Small intestine (tissue), 7 donors: Measurements from ENCODE around the gene TMEM255B. TPM values are rescaled to one million over a fixed set of nuclear protein-coding genes. Genes with fewer than 3 reads are reported as not detected.
"Not testable (repeated sequence)": the region's sequence is repeated elsewhere in the genome, so short reads cannot be mapped to it uniquely, and the experiment has no call there.

Source experiments
- DNase-seq, 2 donors: peaks; one replicate each; pipeline versions ENCODE4 v3.0.0 to v3.0.0-alpha.2; 2013
- FAIRE-seq: peaks from 2 replicates; lab custom pipeline; 2012; peaks lifted over from hg19 to GRCh38; lab: Jason Lieb, UNC
- H3K27ac ChIP-seq, 3 donors: one replicate each; pipeline ENCODE4 v1.5.1; 2013; ENCODE audit warnings: low read length in 2 of 3, mild to moderate bottlenecking in 2 of 3, control low read depth in 1 of 3, inconsistent platforms in 1 of 3, low read depth in 1 of 3, moderate library complexity in 1 of 3
- H3K27me3 ChIP-seq, 3 donors: one replicate each; pipeline ENCODE4 v1.6.1; 2013; ENCODE audit warnings: low read length in 3 of 3, inconsistent platforms in 1 of 3; ENCODE audit not compliant: control insufficient read depth in 3 of 3, insufficient read depth in 3 of 3
- H3K36me3 ChIP-seq, 3 donors: one replicate each; pipeline ENCODE4 v1.6.1; 2013; ENCODE audit warnings: low read length in 3 of 3, inconsistent platforms in 1 of 3, low read depth in 1 of 3, mild to moderate bottlenecking in 1 of 3, moderate library complexity in 1 of 3; ENCODE audit not compliant: control insufficient read depth in 3 of 3, insufficient read depth in 2 of 3
- H3K4me1 ChIP-seq, 3 donors: one replicate each; pipeline ENCODE4 v1.6.1; 2013; ENCODE audit warnings: low read length in 2 of 3, inconsistent platforms in 1 of 3, low read depth in 1 of 3, mild to moderate bottlenecking in 1 of 3, moderate library complexity in 1 of 3; ENCODE audit not compliant: control insufficient read depth in 3 of 3, insufficient read depth in 2 of 3
- H3K4me3 ChIP-seq, 3 donors: one replicate each; pipeline ENCODE4 v1.5.1; 2013; ENCODE audit warnings: low read length in 3 of 3, control low read depth in 1 of 3, inconsistent platforms in 1 of 3, low read depth in 1 of 3, mild to moderate bottlenecking in 1 of 3, moderate library complexity in 1 of 3
- H3K9me3 ChIP-seq, 2 donors: one replicate each; pipeline ENCODE4 v1.6.1; 2013; ENCODE audit warnings: low read depth in 1 of 2, low read length in 1 of 2; ENCODE audit not compliant: control insufficient read depth in 2 of 2, insufficient read depth in 1 of 2
- WGBS, 3 donors: extraction: QIAGEN DNeasy Blood & Tissue Kit; methylation state at CpG; one replicate each; pipeline ENCODE4 v1.1.7; 2013; 5-methylcytosine and 5-hydroxymethylcytosine counted together
- polyA plus RNA-seq, 4 donors: library from polyadenylated mRNA; stranded (reverse) in 3 of 4; unstranded in 1 of 4; fragments of 200-250 nt in 3 of 4; fragments of 120-200 nt in 1 of 4; gene quantifications; one replicate each; pipeline versions ENCODE4 v1.2.1 to v1.2.3, GENCODE V29; 2013
- donor health status: healthy with polysubstance abuse.
- donor health status: control.
- donor health status: control.
- donor health status: Bipolar disorder and iron deficiency.
- donor health status: healthy.

Gene TMEM255B
- polyA plus RNA-seq, 4 donors, result 1.4 to 9.3 (median 2.6) TPM; not detected in 1

DNA sequence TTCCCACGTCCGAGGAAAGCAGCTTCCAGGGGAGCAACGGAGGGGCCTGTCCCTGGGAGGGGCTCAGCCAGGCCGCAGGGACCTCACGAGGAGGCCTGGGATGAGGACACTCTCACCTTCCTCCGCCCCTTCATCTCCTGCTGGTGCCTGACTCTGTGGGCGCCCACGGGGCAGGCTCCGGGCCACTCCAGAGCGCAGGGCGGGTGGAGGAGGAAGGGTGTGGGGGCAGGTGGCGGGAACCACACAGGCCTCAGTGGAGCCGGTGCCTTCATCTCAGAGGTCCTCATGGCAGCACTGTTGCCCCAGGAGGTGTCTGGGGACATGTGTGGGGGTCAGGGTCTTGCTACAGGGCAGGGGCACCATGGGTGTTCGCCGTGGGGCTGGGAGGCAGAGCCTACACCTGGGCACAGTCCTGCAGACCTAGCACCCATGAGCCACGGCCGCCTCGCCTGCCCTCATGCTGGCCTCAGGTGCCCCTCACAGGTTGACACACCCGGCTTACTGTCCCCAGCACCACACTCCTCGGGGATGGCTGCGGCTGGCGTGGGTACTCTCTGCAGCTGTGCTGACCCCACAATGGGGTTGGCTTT, 10.1 kb upstream of the TMEM255B start:
- Histone ChIP-seq H3K9me3 (peaks cover 0 to 7% of the 10 kb centered on the region in 2 donors), H3K4me3 (no peak overlapping the region), H3K27me3 (no peaks in the 10 kb centered on the region), H3K36me3 (no peaks in the 10 kb centered on the region), H3K27ac (no peak overlapping the region), H3K4me1 (peaks cover 0 to 28% (median 0%) of the 10 kb centered on the region in 3 donors)
- DNase-seq (no peak), FAIRE-seq (no peak)
- 86 to 91% (median 91%) methylated on average over 16 to 22 of the region's 22 CpGs for whole genome bisulfite sequencing, 3 donors

DNA sequence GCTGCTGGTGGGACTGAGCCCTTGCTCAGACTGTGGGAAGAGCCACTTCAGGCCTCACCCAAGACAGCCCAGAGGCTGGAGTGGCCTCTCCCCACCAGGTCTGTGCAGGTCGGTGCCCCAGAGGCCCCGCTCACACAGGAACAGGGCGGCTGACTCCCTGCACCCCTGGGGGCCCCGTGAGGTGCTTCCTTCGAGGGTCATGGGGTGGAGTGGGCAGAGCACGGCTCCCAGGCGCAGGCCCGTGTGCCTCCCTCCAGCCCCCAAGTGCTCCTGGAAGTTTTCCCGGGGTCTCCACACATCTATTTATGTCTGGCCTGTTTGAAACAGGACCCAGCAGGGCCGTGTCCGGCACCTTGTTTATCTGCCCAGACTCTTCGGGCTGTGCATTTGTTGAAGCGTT, 9.5 kb upstream of the TMEM255B start:
- 84 to 91% (median 86%) methylated on average over 13 of the region's 13 CpGs for WGBS, 3 donors
- no peak for FAIRE-seq
- no peak for DNase-seq
- no peaks in the 10 kb centered on the region for H3K27me3 ChIP-seq
- H3K4me1 ChIP-seq, result peaks cover 0 to 24% (median 0%) of the 10 kb centered on the region in 3 donors
- no peak overlapping the region for H3K4me3 ChIP-seq
- H3K27ac ChIP-seq, result no peak overlapping the region
- no peaks in the 10 kb centered on the region for H3K36me3 ChIP-seq
- H3K9me3 ChIP-seq, result peaks cover 0 to 7% of the 10 kb centered on the region in 2 donors

DNA sequence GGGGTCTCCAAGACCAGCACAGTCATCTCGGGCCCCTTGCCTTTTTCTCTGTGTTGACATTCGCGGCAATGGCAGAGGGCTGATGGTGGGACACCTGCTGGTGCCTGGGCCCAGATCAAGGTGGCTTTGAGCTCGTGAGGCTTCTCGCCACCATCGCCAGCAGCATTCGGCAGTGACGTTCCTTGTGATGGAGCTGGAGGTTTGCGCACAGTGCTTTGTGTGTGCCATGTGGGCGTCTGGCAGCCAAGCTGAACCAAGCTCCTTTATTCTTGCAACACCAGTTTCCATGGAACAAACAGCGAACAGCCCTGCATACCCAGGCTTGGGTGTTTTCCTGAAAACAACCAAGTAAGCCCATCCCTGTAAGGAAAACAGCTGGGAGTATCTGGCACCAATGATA, 9.1 kb upstream of the TMEM255B start:
- Histone ChIP-seq H3K27me3 (no peaks in the 10 kb centered on the region), H3K4me3 (no peak overlapping the region), H3K4me1 (peaks cover 0 to 20% (median 0%) of the 10 kb centered on the region in 3 donors), H3K9me3 (peaks cover 0 to 7% of the 10 kb centered on the region in 2 donors), H3K27ac (no peak overlapping the region), H3K36me3 (no peaks in the 10 kb centered on the region)
- WGBS, 3 donors, result 90 to 92% (median 91%) methylated on average over 11 of the region's 11 CpGs
- no peak for DNase-seq
- FAIRE-seq, result no peak

DNA sequence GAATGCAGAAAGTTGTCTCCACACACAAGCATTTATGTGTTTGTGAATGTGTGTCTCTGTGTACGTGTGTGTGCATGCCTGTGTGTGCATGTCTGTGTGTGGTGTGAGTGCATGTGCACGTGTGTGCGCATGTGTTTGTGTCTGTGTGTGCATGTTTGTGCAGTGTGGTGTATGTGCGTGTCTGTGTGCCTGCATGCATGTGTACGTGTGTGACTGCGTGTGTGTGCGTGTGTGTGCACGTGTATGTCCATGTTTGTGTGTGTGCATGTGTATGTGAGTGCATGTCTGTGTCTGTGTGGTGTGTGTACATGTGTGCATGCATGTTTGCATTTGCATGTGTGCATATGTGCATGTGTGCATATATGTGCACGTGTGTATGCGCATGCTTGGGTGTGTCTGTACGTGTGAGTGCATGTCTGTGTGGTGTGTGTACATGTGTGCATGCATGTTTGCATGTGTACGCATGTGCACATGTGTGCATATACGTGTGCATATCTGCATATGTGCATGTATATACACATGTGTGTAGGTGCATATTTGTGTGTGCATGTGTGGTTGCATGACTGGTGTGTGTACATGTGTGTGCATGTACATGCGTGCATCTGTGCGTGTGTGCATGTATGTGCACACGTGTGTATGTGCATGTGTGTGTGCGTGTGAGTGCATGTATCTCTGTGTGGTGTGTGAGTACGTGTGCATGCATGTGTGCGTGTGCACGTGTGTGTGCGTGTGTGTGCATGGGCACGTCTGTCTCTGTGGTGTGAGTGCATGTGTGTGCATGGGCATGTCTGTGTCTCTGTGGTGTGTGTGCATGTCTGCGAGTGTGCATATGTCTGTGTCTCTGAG, 8.2 kb upstream of the TMEM255B start:
- WGBS, 3 donors, result 90 to 95% (median 93%) methylated on average over 23 of the region's 23 CpGs
- Histone ChIP-seq H3K27me3 (no peaks in the 10 kb centered on the region), H3K27ac (no peak overlapping the region), H3K4me1 (peaks cover 0 to 17% (median 0%) of the 10 kb centered on the region in 3 donors), H3K9me3 (peaks cover 0 to 7% of the 10 kb centered on the region in 2 donors), H3K36me3 (no peaks in the 10 kb centered on the region), H3K4me3 (no peak overlapping the region)
- FAIRE-seq, result no peak
- DNase-seq, result no peak

DNA sequence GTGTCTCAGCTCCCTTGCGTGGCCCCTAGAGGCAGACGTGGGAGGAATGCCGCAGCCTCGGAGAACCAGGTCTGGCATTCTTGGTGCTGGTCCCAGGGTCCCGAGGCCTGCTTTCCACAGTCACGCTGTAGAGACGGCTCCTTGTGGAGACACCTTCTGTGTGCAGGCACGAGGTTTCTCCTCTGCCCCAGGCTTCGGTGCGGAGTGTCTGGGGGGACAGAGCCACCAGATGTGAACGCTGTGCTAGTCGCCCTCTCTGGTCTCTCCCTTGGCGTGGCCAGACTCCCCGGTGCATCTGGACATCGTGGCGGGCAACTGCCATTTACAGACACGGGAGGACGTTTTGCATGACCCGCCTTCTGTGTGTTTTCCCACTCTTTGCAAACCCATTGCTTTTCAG, 7.5 kb upstream of the TMEM255B start:
- whole genome bisulfite sequencing, 3 donors, result 94 to 96% (median 96%) methylated on average over 18 to 19 of the region's 19 CpGs
- Histone ChIP-seq H3K27ac (no peak overlapping the region), H3K27me3 (no peaks in the 10 kb centered on the region), H3K36me3 (no peaks in the 10 kb centered on the region), H3K4me3 (no peak overlapping the region), H3K4me1 (peaks cover 0 to 11% (median 0%) of the 10 kb centered on the region in 3 donors), H3K9me3 (peaks cover 0 to 7% of the 10 kb centered on the region in 2 donors)
- FAIRE-seq (no peak), DNase-seq (no peak)

DNA sequence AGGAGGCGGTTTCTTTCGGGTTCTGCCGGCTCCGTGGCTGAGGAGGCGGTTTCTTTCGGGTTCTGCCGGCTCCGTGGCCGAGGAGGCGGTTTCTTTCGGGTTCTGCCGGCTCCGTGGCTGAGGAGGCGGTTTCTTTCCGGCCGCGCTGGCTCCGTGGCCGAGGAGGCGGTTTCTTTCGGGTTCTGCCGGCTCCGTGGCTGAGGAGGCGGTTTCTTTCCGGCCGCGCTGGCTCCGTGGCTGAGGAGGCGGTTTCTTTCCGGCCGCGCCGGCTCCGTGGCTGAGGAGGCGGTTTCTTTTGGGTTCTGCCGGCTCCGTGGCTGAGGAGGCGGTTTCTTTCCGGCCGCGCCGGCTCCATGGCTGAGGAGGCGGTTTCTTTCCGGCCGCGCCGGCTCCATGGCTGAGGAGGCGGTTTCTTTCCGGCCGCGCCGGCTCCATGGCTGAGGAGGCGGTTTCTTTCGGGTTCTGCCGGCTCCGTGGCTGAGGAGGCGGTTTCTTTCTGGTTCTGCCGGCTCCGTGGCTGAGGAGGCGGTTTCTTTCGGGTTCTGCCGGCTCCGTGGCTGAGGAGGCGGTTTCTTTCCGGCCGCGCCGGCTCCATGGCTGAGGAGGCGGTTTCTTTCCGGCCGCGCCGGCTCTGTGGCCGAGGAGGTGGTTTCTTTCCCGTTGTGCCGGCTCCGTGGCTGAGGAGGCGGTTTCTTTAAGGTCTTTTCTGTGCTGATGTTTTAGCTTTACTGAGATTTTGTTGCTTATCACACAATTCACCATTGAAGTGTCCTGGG, 6.6 kb upstream of the TMEM255B start:
- FAIRE-seq, H3K36me3 ChIP-seq, H3K4me3 ChIP-seq, DNase-seq, H3K27me3 ChIP-seq, H3K9me3 ChIP-seq: not testable (repeated sequence)
- Histone ChIP-seq H3K27ac (peak overlapping the region in 1 of 3 donors; percentile 69), H3K4me1 (peaks cover 0 to 10% (median 0%) of the 10 kb centered on the region in 3 donors)
- WGBS, 3 donors, result 95 to 96% (median 95%) methylated on average over 48 to 78 of the region's 78 CpGs

DNA sequence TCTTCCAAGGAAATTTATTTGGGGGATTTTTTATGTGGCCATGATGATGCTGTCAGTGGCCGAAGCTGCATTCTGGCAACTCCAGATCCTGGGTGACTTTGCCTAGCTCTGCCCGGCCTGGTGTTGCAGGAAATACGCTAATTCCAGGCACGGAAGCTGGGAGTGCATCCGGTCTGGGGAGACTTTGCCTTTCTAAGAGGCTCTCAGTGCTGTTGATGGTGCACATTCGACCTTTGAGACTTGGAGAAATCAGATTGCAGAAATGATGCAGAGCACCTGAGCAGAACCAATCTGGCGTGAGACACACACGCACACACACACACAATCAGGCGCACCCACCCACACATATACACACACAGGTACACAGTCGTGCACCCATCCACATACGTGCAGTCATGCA, 5.9 kb upstream of the TMEM255B start:
- WGBS, 3 donors, result 21 to 59% (median 32%) methylated on average over 11 of the region's 11 CpGs
- H3K36me3 ChIP-seq, result no peaks in the 10 kb centered on the region
- FAIRE-seq, result no peak
- peak; percentile 90 to 94 for DNase-seq
- H3K9me3 ChIP-seq, result peaks cover 0 to 7% of the 10 kb centered on the region in 2 donors
- H3K4me3 ChIP-seq, result no peak overlapping the region
- H3K4me1 ChIP-seq, result peaks cover 0 to 12% (median 0%) of the 10 kb centered on the region in 3 donors
- peak overlapping the region in 2 of 3 donors; percentile 12 to 69 for H3K27ac ChIP-seq
- peaks cover 0 to 5% (median 0%) of the 10 kb centered on the region in 3 donors for H3K27me3 ChIP-seq

DNA sequence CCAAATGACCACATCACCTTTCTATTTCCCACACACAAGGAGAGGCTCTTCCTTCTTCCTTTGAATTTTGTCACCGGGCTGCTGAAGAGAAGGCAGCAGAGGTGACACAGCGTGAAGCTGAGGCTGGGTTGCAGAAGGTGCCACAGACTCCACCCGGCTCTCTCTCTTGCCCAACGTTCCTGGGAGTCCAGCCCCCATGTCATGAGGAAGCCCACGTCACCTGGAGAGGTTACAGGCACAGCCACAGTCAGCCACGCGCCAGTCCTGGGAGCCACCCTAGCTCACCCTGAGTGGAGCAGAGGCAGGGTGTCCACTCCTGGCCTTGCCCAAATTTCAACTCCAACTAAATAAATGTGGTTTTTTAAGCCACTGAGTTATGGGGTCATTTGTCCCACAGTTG, 4.8 kb upstream of the TMEM255B start:
- FAIRE-seq (no peak), DNase-seq (no peak)
- Histone ChIP-seq H3K4me3 (no peak overlapping the region), H3K9me3 (peaks cover 0 to 7% of the 10 kb centered on the region in 2 donors), H3K27ac (no peak overlapping the region), H3K36me3 (no peaks in the 10 kb centered on the region), H3K27me3 (peaks cover 0 to 14% (median 0%) of the 10 kb centered on the region in 3 donors), H3K4me1 (peaks cover 0 to 18% (median 0%) of the 10 kb centered on the region in 3 donors)
- 74 to 79% (median 75%) methylated on average over 7 of the region's 7 CpGs for WGBS, 3 donors
